HepG2 (cell line): ENCODE results near the gene ABHD17A. TPM values are rescaled to one million over a fixed set of nuclear protein-coding genes. Genes with fewer than 3 reads are reported as not detected.
A peak's percentile ranks its signal among the peaks of the same experiment; 100 is the strongest.

Experiments
- ATAC-seq: fragments of 200-7000 bp; cut with Tn5 transposase; 3 replicates; pipeline ENCODE4 v1.9.1; 2020; ENCODE audit warnings: mild to moderate bottlenecking, moderate library complexity
- BruUV-seq: library from RNA; stranded (reverse); fragments of 400-500 nt; replicated peaks from 2 replicates; lab custom pipeline; 2021; lab: Mats Ljungman, UMichigan
- CTCF ChIA-PET: fragments of 300-600 bp; formaldehyde crosslinking; extraction: SDS; loops from one replicate; lab custom pipeline; 2021; ENCODE audit warnings: low total read pairs, inconsistent platforms, low intra/inter-chr PET ratio; lab: Yijun Ruan, JAX
- POLR2A ChIA-PET: fragments of 350-600 bp; sonication (Branson Sonifier 250); formaldehyde crosslinking; loops from one replicate; lab custom pipeline; 2020; ENCODE audit warnings: antibody characterized with exemption, inconsistent platforms; lab: Yijun Ruan, JAX
- DNase-seq: peaks from one replicate; pipeline ENCODE4 v3.0.0-alpha.2; 2015; ENCODE audit warnings: low spot score
- FAIRE-seq: peaks from 3 replicates; lab custom pipeline; 2011; peaks lifted over from hg19 to GRCh38; lab: Jason Lieb, UNC
- H2AFZ ChIP-seq: one replicate; pipeline ENCODE4 v1.6.1; 2011; ENCODE audit warnings: low read length, inconsistent platforms
- H3K27ac ChIP-seq: fragments of 300-600 bp; 3 replicates; pipeline ENCODE4 v1.8.0; 2011; ENCODE audit warnings: mixed run types, mild to moderate bottlenecking, mixed read lengths, low read length, inconsistent platforms; ENCODE audit not compliant: insufficient read depth; ENCODE audit errors: extremely low read length
- H3K27me3 ChIP-seq, 2 experiments: fragments of 200-600 bp in 1 of 2; 2 replicates in 1 of 2; 3 replicates in 1 of 2; pipeline versions ENCODE4 v1.6.0 to v1.8.0; 2011; ENCODE audit warnings: low read length in 2 of 2, mild to moderate bottlenecking in 2 of 2, moderate library complexity in 2 of 2, inconsistent platforms in 1 of 2; ENCODE audit not compliant: insufficient read depth in 2 of 2, control insufficient read depth in 1 of 2
- H3K36me3 ChIP-seq, 2 experiments: fragments of 200-600 bp in 1 of 2; replicated peaks in 1 of 2; 2 replicates in 1 of 2; 3 replicates in 1 of 2; pipeline versions ENCODE4 v1.5.1 to v1.8.0; 2011; ENCODE audit warnings: low read length in 2 of 2, inconsistent platforms in 1 of 2; ENCODE audit not compliant: insufficient read depth in 2 of 2, control insufficient read depth in 1 of 2
- H3K4me1 ChIP-seq: 2 replicates; pipeline ENCODE4 v1.5.1; 2012; ENCODE audit warnings: low read length, inconsistent platforms; ENCODE audit not compliant: insufficient read depth
- H3K4me2 ChIP-seq: 2 replicates; pipeline ENCODE4 v1.6.0; 2011; ENCODE audit warnings: low read depth, low read length, inconsistent platforms
- H3K4me3 ChIP-seq, 3 experiments: fragments of 200-600 bp in 1 of 3; sonication (generic), shearing (Covaris generic) in 1 of 3; replicated peaks in 1 of 3; 2 replicates each; pipeline ENCODE4 v1.5.1; 2011 to 2016; ENCODE audit warnings: low read length in 3 of 3, inconsistent platforms in 2 of 3, low read depth in 2 of 3, mild to moderate bottlenecking in 2 of 3, control low read depth in 1 of 3, mixed read lengths in 1 of 3; ENCODE audit not compliant: insufficient read depth in 1 of 3
- H3K79me2 ChIP-seq: one replicate; pipeline ENCODE4 v1.6.1; 2011; ENCODE audit warnings: low read length, inconsistent platforms; ENCODE audit not compliant: insufficient read depth
- H3K9ac ChIP-seq: 2 replicates; pipeline ENCODE4 v1.6.0; 2011; ENCODE audit warnings: mild to moderate bottlenecking, low read depth, low read length, inconsistent platforms; ENCODE audit not compliant: insufficient read depth
- H3K9me3 ChIP-seq: 2 replicates; pipeline ENCODE4 v1.5.1; 2012; ENCODE audit warnings: mild to moderate bottlenecking, low read length
- H4K20me1 ChIP-seq: 2 replicates; pipeline ENCODE4 v1.6.0; 2011; ENCODE audit warnings: inconsistent platforms, mild to moderate bottlenecking, low read length, moderate library complexity; ENCODE audit not compliant: insufficient read depth
- DPF2 ChIP-seq: sonication (generic); formaldehyde crosslinking; IDR thresholded peaks from 2 replicates; pipeline ENCODE4 v1.4.0; 2020; ENCODE audit warnings: mild to moderate bottlenecking, low read depth, missing genetic modification reagents, borderline replicate concordance
- HNRNPUL1 ChIP-seq: fragments of 200-400 bp; formaldehyde crosslinking; IDR thresholded peaks from 2 replicates; pipeline ENCODE4 v1.6.1; 2017; ENCODE audit warnings: low read depth, mild to moderate bottlenecking, low read length, moderate library complexity
- MAZ ChIP-seq, 2 experiments: sonication (generic) in 1 of 2; formaldehyde crosslinking in 1 of 2; IDR thresholded peaks; 2 replicates each; pipeline versions ENCODE4 v1.5.0 to v1.6.1; 2012 to 2020; ENCODE audit warnings: low read depth in 2 of 2, mild to moderate bottlenecking in 2 of 2, borderline replicate concordance in 1 of 2, improper control_type of control experiment in 1 of 2, low read length in 1 of 2, missing genetic modification reagents in 1 of 2, moderate library complexity in 1 of 2
- MEIS1 ChIP-seq: sonication (generic); formaldehyde crosslinking; IDR thresholded peaks from 2 replicates; pipeline ENCODE4 v1.9.0; 2021; ENCODE audit warnings: mild to moderate bottlenecking, missing genetic modification reagents, moderate library complexity, borderline replicate concordance
- RFX3 ChIP-seq: IDR thresholded peaks from 2 replicates; pipeline ENCODE4 v1.6.1; 2016; ENCODE audit warnings: missing biosample characterization, missing genetic modification reagents
- RXRA ChIP-seq: sonication (generic); formaldehyde crosslinking; IDR thresholded peaks from 2 replicates; pipeline ENCODE4 v1.5.1; 2020; ENCODE audit warnings: missing genetic modification reagents
- SIN3A ChIP-seq: IDR thresholded peaks from 2 replicates; pipeline ENCODE4 v1.6.1; 2011; ENCODE audit warnings: low read depth, mild to moderate bottlenecking, control low read depth, low read length, borderline replicate concordance
- ZFP62 ChIP-seq: sonication (generic); formaldehyde crosslinking; IDR thresholded peaks from 2 replicates; pipeline ENCODE4 v1.4.0; 2020; ENCODE audit warnings: missing genetic modification reagents
- ZNF136 ChIP-seq: sonication (generic); formaldehyde crosslinking; IDR thresholded peaks from 2 replicates; pipeline ENCODE4 v1.8.1; 2022; ENCODE audit warnings: low read depth, mild to moderate bottlenecking, moderate library complexity, missing genetic modification reagents
- WGBS: methylation state at CpG from one replicate; pipeline ENCODE4 v1.1.6; 2017; ENCODE audit warnings: low lambda C conversion rate; 5-methylcytosine and 5-hydroxymethylcytosine counted together
- in situ Hi-C: cut with HindIII; loops from 2 replicates; pipeline ENCODE4 v1.10.0; 2017; ENCODE audit warnings: low pct_unique_long_range_greater_than_20kb; ENCODE audit not compliant: extremely low pct_ligation_motif_present
- intact Hi-C: fragments of 100-400 bp; cut with micrococcal nuclease; formaldehyde crosslinking; loops from one replicate; pipeline ENCODE4 v1.10.0; 2022; ENCODE audit not compliant: unreplicated experiment
- polyA plus RNA-seq, 8 experiments: library from polyadenylated mRNA; depleted of rRNA in 3 of 8; stranded (reverse) in 7 of 8; unstranded in 1 of 8; fragments of >200 nt; fragmentation: Illumina TruSeq in 4 of 8; extraction: Trizol in 4 of 8; gene quantifications; 2 replicates each; pipeline versions ENCODE4 v1.2.1 to v1.2.3, GENCODE V29; 2011 to 2016; ENCODE audit warnings: low read depth in 4 of 8, missing spikeins in 1 of 8, mixed read lengths in 1 of 8; ENCODE audit not compliant: insufficient read depth in 1 of 8
- total RNA-seq, 5 experiments: library from RNA; depleted of rRNA; stranded (reverse); fragments of >200 nt; fragmentation: Illumina TruSeq; extraction: Trizol; gene quantifications; 2 replicates each; pipeline ENCODE4 v1.2.3, GENCODE V29; 2016; ENCODE audit warnings: low read depth in 1 of 5
- TF ChIP-seq, protein P1 (sequence below): sonication (generic); formaldehyde crosslinking; conservative IDR thresholded peaks from 2 replicates; pipeline ENCODE4 v1.5.0; 2020; ENCODE audit warnings: missing genetic modification reagents
- TF ChIP-seq, protein P2 (sequence below): sonication (generic); formaldehyde crosslinking; IDR thresholded peaks from 2 replicates; pipeline ENCODE4 v1.4.0; 2020; ENCODE audit warnings: missing genetic modification reagents
- TF ChIP-seq, protein P3 (sequence below): sonication (generic); formaldehyde crosslinking; IDR thresholded peaks from 2 replicates; pipeline ENCODE4 v1.4.0; 2020; ENCODE audit warnings: missing genetic modification reagents

ABHD17A gene
- total and polyA plus RNA-seq, 2 of the 13 experiments (the other 11 are each of a cell fraction or from before 2014, with no cell fraction given): 27.7 to 40.8 TPM

DNA sequence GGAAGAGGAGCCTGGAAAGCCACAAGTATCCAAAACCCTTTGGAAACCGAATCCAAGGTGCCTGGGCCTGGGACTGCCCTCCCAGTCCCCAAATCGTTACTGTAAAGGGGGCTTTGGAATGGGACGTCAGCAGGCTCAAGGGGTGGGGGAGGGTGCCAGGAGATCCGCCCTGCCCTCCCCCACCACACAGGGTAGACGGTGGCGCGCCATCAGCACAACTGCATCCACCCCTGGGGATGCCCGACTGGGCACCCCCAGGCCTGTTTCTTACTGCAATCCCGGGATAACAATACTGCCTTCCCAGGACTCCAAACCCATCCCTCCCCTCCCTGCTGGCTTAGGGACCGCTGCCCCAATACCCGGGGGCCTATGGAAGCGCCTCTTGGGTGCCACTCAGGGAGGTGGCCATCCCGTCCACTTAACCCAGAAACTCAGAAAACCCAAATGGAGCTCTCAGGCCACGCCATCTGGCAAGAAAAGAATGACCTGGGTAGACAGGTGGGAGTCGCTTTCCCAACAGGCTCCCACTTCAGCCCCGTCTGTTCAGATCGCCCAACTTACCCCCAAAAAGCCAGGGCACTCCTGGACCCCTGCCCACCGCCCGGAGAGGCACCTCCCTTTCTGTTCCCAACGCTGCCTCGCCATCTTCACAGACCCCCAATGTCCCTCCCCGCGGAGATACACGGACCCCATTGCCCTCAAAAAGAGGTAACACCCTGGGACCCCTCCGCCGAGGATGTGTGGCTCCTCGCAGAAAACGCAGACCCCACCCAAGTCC, 24.3 kb downstream of the ABHD17A start (continued):
- TF ChIP-seq, protein P1, sequence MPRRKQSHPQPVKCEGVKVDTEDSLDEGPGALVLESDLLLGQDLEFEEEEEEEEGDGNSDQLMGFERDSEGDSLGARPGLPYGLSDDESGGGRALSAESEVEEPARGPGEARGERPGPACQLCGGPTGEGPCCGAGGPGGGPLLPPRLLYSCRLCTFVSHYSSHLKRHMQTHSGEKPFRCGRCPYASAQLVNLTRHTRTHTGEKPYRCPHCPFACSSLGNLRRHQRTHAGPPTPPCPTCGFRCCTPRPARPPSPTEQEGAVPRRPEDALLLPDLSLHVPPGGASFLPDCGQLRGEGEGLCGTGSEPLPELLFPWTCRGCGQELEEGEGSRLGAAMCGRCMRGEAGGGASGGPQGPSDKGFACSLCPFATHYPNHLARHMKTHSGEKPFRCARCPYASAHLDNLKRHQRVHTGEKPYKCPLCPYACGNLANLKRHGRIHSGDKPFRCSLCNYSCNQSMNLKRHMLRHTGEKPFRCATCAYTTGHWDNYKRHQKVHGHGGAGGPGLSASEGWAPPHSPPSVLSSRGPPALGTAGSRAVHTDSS (CRISPR knock-in tag): no peak
- TF ChIP-seq, protein P2, sequence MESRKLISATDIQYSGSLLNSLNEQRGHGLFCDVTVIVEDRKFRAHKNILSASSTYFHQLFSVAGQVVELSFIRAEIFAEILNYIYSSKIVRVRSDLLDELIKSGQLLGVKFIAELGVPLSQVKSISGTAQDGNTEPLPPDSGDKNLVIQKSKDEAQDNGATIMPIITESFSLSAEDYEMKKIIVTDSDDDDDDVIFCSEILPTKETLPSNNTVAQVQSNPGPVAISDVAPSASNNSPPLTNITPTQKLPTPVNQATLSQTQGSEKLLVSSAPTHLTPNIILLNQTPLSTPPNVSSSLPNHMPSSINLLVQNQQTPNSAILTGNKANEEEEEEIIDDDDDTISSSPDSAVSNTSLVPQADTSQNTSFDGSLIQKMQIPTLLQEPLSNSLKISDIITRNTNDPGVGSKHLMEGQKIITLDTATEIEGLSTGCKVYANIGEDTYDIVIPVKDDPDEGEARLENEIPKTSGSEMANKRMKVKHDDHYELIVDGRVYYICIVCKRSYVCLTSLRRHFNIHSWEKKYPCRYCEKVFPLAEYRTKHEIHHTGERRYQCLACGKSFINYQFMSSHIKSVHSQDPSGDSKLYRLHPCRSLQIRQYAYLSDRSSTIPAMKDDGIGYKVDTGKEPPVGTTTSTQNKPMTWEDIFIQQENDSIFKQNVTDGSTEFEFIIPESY: no peak
- TF ChIP-seq ZNF136 (CRISPR knock-in tag) (no peak), MEIS1 (CRISPR knock-in tag) (no peak), ZFP62 (CRISPR knock-in tag) (no peak)

DNA sequence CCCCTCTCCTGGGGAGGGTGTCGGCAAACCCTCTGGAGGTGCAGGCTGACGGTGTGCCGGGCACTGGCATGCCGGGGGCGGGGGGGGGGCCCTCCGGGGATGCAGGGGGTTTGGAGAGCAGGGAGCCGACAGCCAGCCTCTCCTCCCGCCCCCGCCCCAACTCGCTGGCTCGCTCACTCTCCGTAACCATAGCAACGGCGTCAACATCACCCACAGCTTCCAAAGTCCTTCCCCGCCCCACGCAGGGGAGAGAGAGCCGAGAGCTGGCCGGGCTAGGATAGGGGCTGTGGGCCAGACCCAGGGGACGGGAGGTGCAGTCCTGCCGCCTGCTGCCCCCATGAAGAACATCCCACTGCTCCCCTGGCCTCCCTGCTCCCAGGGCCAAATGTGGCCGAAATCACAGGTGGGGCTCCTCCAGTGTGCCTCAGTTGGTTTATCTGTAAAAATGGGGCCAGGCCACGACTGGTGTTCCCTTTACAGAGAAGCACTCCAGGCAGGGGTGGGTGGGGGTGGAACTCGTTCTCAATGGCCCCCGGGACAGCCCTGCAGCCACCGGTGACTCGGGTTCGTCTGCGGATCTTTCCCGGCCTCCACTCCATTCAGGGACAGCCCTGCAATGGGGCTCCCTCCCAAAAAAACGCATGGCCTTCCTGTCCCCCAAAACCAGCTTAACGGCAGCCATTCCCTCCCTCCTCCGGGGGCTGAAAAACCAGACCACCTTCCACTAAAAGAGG, 25.1 kb downstream of the ABHD17A start:
- no TSS peak for BruUV-seq
- Histone ChIP-seq H3K4me2 (peak overlapping the region; percentile 81), H4K20me1 (peaks cover 49% of the 10 kb centered on the region), H3K4me3 (peak overlapping the region; percentile 89 to 95 (median 91)), H3K4me1 (peaks cover 46% of the 10 kb centered on the region), H3K36me3 (no peaks in the 10 kb centered on the region), H2AFZ (no peak overlapping the region), H3K9me3 (no peaks in the 10 kb centered on the region), H3K27me3 (no peaks in the 10 kb centered on the region; a peak in 1 of 5 replicates), H3K79me2 (peaks cover 62% of the 10 kb centered on the region), H3K27ac (peak overlapping the region; percentile 80), H3K9ac (peak overlapping the region; percentile 84)
- intact Hi-C loops (no loop called here), in situ Hi-C loops (no loop called here)
- DNase-seq (peak; percentile 92), FAIRE-seq (no peak), ATAC-seq (peak; percentile 54)
- CTCF ChIA-PET: no interaction called here
- POLR2A ChIA-PET: interaction anchor here (1.0 kb wide), 1 partner anchor 20 kb away, joined by 3 read pairs; no protein-coding TSS in a partner anchor
- 0% methylated on average over 11 of the region's 32 CpGs for WGBS
- TF ChIP-seq SIN3A (peak; percentile 96; the same call in 1 of the 2 replicates), MAZ (IDR thresholded peaks at IDR 0.05; ENCODE audit: borderline replicate concordance, low read depth, low read length) (peak; percentile 83), MAZ (CRISPR knock-in tag; IDR thresholded peaks at IDR 0.05; ENCODE audit: low read depth) (peak; percentile 63; the same call in 1 of the 2 replicates), DPF2 (CRISPR knock-in tag) (no peak), HNRNPUL1 (no peak), RFX3 (CRISPR knock-in tag) (peak; percentile 84), RXRA (CRISPR knock-in tag) (0 out of 2 replicates have a peak, but pooled peaks have one; percentile 36)
- TF ChIP-seq, protein P3, sequence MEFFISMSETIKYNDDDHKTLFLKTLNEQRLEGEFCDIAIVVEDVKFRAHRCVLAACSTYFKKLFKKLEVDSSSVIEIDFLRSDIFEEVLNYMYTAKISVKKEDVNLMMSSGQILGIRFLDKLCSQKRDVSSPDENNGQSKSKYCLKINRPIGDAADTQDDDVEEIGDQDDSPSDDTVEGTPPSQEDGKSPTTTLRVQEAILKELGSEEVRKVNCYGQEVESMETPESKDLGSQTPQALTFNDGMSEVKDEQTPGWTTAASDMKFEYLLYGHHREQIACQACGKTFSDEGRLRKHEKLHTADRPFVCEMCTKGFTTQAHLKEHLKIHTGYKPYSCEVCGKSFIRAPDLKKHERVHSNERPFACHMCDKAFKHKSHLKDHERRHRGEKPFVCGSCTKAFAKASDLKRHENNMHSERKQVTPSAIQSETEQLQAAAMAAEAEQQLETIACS (CRISPR knock-in tag): 0 out of 2 replicates have a peak, but pooled peaks have one; percentile 14
